Osteoblast (primary cell): ENCODE measurements around the gene PDCD7. TPM values are rescaled to one million over a fixed set of nuclear protein-coding genes. Genes with fewer than 3 reads are reported as not detected.

Experiments
- DNase-seq: peaks from one replicate; pipeline ENCODE4 v3.0.0; 2011; ENCODE audit warnings: low spot score, mixed read lengths; ENCODE audit not compliant: insufficient read length; ENCODE audit errors: missing footprints
- H2AFZ ChIP-seq: 2 replicates; pipeline ENCODE4 v1.6.0; 2011; ENCODE audit warnings: mild to moderate bottlenecking, low read length
- H3K27ac ChIP-seq: 2 replicates; pipeline ENCODE4 v1.5.1; 2011; ENCODE audit warnings: mild to moderate bottlenecking, low read depth, low read length, moderate library complexity
- H3K27me3 ChIP-seq: 2 replicates; pipeline ENCODE4 v1.6.0; 2012; ENCODE audit warnings: mild to moderate bottlenecking, control low read depth, inconsistent platforms, low read length, moderate library complexity; ENCODE audit not compliant: insufficient read depth
- H3K36me3 ChIP-seq: 2 replicates; pipeline ENCODE4 v1.5.1; 2011; ENCODE audit warnings: mild to moderate bottlenecking, low read length, control low read depth, moderate library complexity; ENCODE audit not compliant: insufficient read depth
- H3K4me1 ChIP-seq: 2 replicates; pipeline ENCODE4 v1.5.1; 2011; ENCODE audit warnings: mild to moderate bottlenecking, low read length, control low read depth, moderate library complexity; ENCODE audit not compliant: insufficient read depth
- H3K4me2 ChIP-seq: 2 replicates; pipeline ENCODE4 v1.6.0; 2011; ENCODE audit warnings: mild to moderate bottlenecking, low read length; ENCODE audit not compliant: insufficient read depth
- H3K4me3 ChIP-seq: fragments of 200-600 bp; sonication (generic); 3 replicates; pipeline ENCODE4 v1.5.1; 2012; ENCODE audit warnings: mild to moderate bottlenecking, low read length, inconsistent platforms; ENCODE audit not compliant: insufficient read depth
- H3K79me2 ChIP-seq: 2 replicates; pipeline ENCODE4 v1.6.0; 2012; ENCODE audit warnings: mild to moderate bottlenecking, low read length, control low read depth, inconsistent platforms; ENCODE audit not compliant: insufficient read depth
- H3K9me3 ChIP-seq: 2 replicates; pipeline ENCODE4 v1.5.1; 2011; ENCODE audit warnings: low read depth, low read length, control low read depth
- H4K20me1 ChIP-seq: 2 replicates; pipeline ENCODE4 v1.6.0; 2012; ENCODE audit warnings: mild to moderate bottlenecking, low read length, control low read depth; ENCODE audit not compliant: insufficient read depth
- CTCF ChIP-seq: IDR thresholded peaks from 2 replicates; pipeline ENCODE4 v1.5.1; 2011; ENCODE audit warnings: mild to moderate bottlenecking, low read depth, low read length, moderate library complexity; ENCODE audit errors: extremely low read depth
- total RNA-seq: library from RNA; depleted of rRNA; stranded (reverse); fragments of >200 nt; gene quantifications from 2 replicates; pipeline ENCODE4 v1.2.3, GENCODE V29; 2012

PDCD7 gene
- total RNA-seq, 1 donor = 19.5 TPM

- no peak overlapping the region for H2AFZ ChIP-seq
- H3K4me1 ChIP-seq = peaks cover 3% of the 10 kb centered on the region
- TF ChIP-seq CTCF = no peak
- peak overlapping the region; percentile 15 for H3K27ac ChIP-seq
- DNase-seq = no peak
- H3K79me2 ChIP-seq = peaks cover 67% of the 10 kb centered on the region
- peaks cover 42% of the 10 kb centered on the region for H3K36me3 ChIP-seq
- no peaks in the 10 kb centered on the region for H3K27me3 ChIP-seq
- peaks cover 29% of the 10 kb centered on the region for H4K20me1 ChIP-seq
- H3K9me3 ChIP-seq = no peaks in the 10 kb centered on the region
- H3K4me3 ChIP-seq = no peak overlapping the region
- no peak overlapping the region for H3K4me2 ChIP-seq
These were observed 44.3 kb upstream of the PDCD7 start for GRCh38 chr15:65177901-65178300.

GRCh38 chr15:65176056-65176455 is 42.4 kb upstream of the PDCD7 start:
- DNase-seq = peak; percentile 74
- H3K9me3 ChIP-seq = no peaks in the 10 kb centered on the region
- H3K4me1 ChIP-seq = peaks cover 3% of the 10 kb centered on the region
- H3K27ac ChIP-seq = no peak overlapping the region
- H3K4me2 ChIP-seq = no peak overlapping the region
- peaks cover 57% of the 10 kb centered on the region for H3K79me2 ChIP-seq
- no peaks in the 10 kb centered on the region for H3K27me3 ChIP-seq
- H4K20me1 ChIP-seq = peaks cover 19% of the 10 kb centered on the region
- H3K4me3 ChIP-seq = no peak overlapping the region
- peaks cover 52% of the 10 kb centered on the region for H3K36me3 ChIP-seq
- no peak overlapping the region for H2AFZ ChIP-seq
- no peak for TF ChIP-seq CTCF

GRCh38 chr15:65175511-65175910 is 41.9 kb upstream of the PDCD7 start:
- H3K27me3 ChIP-seq = no peaks in the 10 kb centered on the region
- H3K4me1 ChIP-seq = peaks cover 3% of the 10 kb centered on the region
- no peak for DNase-seq
- H3K79me2 ChIP-seq = peaks cover 52% of the 10 kb centered on the region
- no peaks in the 10 kb centered on the region for H3K9me3 ChIP-seq
- no peak overlapping the region for H3K4me2 ChIP-seq
- no peak for TF ChIP-seq CTCF
- H3K36me3 ChIP-seq = peaks cover 54% of the 10 kb centered on the region
- no peak overlapping the region for H2AFZ ChIP-seq
- no peak overlapping the region for H3K4me3 ChIP-seq
- H3K27ac ChIP-seq = no peak overlapping the region
- peaks cover 19% of the 10 kb centered on the region for H4K20me1 ChIP-seq

GRCh38 chr15:65174509-65174908 is 40.9 kb upstream of the PDCD7 start:
- no peak overlapping the region for H3K4me3 ChIP-seq
- H3K79me2 ChIP-seq = peaks cover 45% of the 10 kb centered on the region
- H3K27ac ChIP-seq = no peak overlapping the region
- H2AFZ ChIP-seq = no peak overlapping the region
- no peak for TF ChIP-seq CTCF
- peaks cover 3% of the 10 kb centered on the region for H3K4me1 ChIP-seq
- no peak overlapping the region for H3K4me2 ChIP-seq
- H3K36me3 ChIP-seq = peaks cover 53% of the 10 kb centered on the region
- no peak for DNase-seq
- no peaks in the 10 kb centered on the region for H3K9me3 ChIP-seq
- H3K27me3 ChIP-seq = no peaks in the 10 kb centered on the region
- peaks cover 10% of the 10 kb centered on the region for H4K20me1 ChIP-seq
